Measurements from ENCODE around the gene HOXC4. TPM values are rescaled to one million over a fixed set of nuclear protein-coding genes. Genes with fewer than 3 reads are reported as not detected.

HOXC4 gene
- total RNA-seq, 1 experiment from 2014 or later = not detected

DNA sequence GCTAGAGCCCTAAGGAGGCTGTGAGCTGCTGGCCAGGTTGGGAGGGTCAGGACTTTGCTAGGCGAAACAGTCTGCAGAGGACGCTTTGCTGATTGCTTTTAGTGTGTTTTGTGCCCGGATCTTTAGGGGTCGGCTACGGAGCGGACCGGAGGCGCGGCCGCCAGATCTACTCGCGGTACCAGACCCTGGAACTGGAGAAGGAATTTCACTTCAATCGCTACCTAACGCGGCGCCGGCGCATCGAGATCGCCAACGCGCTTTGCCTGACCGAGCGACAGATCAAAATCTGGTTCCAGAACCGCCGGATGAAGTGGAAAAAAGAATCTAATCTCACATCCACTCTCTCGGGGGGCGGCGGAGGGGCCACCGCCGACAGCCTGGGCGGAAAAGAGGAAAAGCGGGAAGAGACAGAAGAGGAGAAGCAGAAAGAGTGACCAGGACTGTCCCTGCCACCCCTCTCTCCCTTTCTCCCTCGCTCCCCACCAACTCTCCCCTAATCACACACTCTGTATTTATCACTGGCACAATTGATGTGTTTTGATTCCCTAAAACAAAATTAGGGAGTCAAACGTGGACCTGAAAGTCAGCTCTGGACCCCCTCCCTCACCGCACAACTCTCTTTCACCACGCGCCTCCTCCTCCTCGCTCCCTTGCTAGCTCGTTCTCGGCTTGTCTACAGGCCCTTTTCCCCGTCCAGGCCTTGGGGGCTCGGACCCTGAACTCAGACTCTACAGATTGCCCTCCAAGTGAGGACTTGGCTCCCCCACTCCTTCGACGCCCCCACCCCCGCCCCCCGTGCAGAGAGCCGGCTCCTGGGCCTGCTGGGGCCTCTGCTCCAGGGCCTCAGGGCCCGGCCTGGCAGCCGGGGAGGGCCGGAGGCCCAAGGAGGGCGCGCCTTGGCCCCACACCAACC lies 23.9 kb upstream of the HOXC4 start:
- Histone ChIP-seq H4K20me1 (ENCODE audit: control insufficient read depth, insufficient read depth, insufficient read length) (no peaks in the 10 kb centered on the region), H2AFZ (ENCODE audit: low read length) (no peak overlapping the region), H3K4me2 (ENCODE audit: insufficient read depth, insufficient read length, low read length) (peak overlapping the region; percentile 26), H3T11ph (ENCODE audit: low read length) (no peak overlapping the region), H2BK15ac (ENCODE audit: low read depth, low read length) (no peak overlapping the region), H3K79me1 (ENCODE audit: insufficient read depth, low read depth, low read length, poor library complexity, severe bottlenecking) (no peaks in the 10 kb centered on the region), H3K4me1 (ENCODE audit: insufficient read depth, low read length) (no peaks in the 10 kb centered on the region), H4K91ac (ENCODE audit: insufficient read length, low read depth, low read length) (no peak overlapping the region), H3K56ac (ENCODE audit: insufficient read length, low read depth, low read length) (no peak overlapping the region), H3K14ac (ENCODE audit: insufficient read depth, low read length) (no peak overlapping the region; the same call in 1 of the 2 replicates), H3K27me3 (ENCODE audit: insufficient read depth, low read length) (peaks cover 97% of the 10 kb centered on the region), H3K79me2 (ENCODE audit: insufficient read depth, low read length) (no peaks in the 10 kb centered on the region), H2BK20ac (ENCODE audit: low read depth, low read length, poor library complexity, severe bottlenecking) (no peak overlapping the region), H2AK5ac (ENCODE audit: insufficient read length, low read length) (no peak overlapping the region), H2BK5ac (ENCODE audit: insufficient read length, low read length) (no peak overlapping the region), H3K18ac (ENCODE audit: insufficient read length, low read depth, low read length) (no peak overlapping the region), H3K9ac (ENCODE audit: extremely low read depth, insufficient read length, low read length) (no peak overlapping the region), H2BK12ac (ENCODE audit: insufficient read length, low read depth, low read length) (no peak overlapping the region), H2BK120ac (ENCODE audit: low read depth, low read length, poor library complexity, severe bottlenecking) (no peak overlapping the region), H3K4ac (ENCODE audit: low read depth, low read length) (no peak overlapping the region), H3K23me2 (ENCODE audit: insufficient read length, low read depth, low read length, poor library complexity, severe bottlenecking) (no peaks in the 10 kb centered on the region), H3K9me3 (ENCODE audit: control insufficient read depth, low read depth, low read length) (no peaks in the 10 kb centered on the region), H4K5ac (ENCODE audit: insufficient read length, low read depth, low read length) (no peak overlapping the region), H3K23ac (ENCODE audit: insufficient read length, low read depth, low read length) (no peak overlapping the region), H3K27ac (ENCODE audit: insufficient read length, low read depth, low read length) (no peak overlapping the region), H4K8ac (replicated peaks; ENCODE audit: insufficient read length, low read depth, low read length) (no peak overlapping the region)
- Mint-ChIP-seq H3K27me3 (ENCODE audit: low read depth) (peaks cover 99% of the 10 kb centered on the region), H3K4me1 (peaks cover 17 to 25% of the 10 kb centered on the region in 2 experiments), H3K36me3 (ENCODE audit: insufficient read depth in 1 of 3, low read depth in 3 of 3) (peaks cover 0 to 3% (median 0%) of the 10 kb centered on the region in 3 experiments; a peak in 1 of 7 replicates), H3K9me3 (peaks cover 3 to 13% of the 10 kb centered on the region in 2 experiments; a peak in 3 of 5 replicates), H3K4me3 (peak overlapping the region in 1 of 2 experiments; percentile 65; a peak in 3 of 5 replicates), H3K27ac (no peak overlapping the region)
- TF ChIP-seq CTCF (conservative IDR thresholded peaks at IDR 0.05) = no peak
- WGBS (ENCODE audit: extremely low coverage, insufficient read length, low lambda C conversion rate) = no CpG with 5 or more reads among the region's 53 CpGs
- no peak for DNase-seq

Data from H9 (cell line).